ENCODE data around the gene CCDC136. TPM values are rescaled to one million over a fixed set of nuclear protein-coding genes. Genes with fewer than 3 reads are reported as not detected.

Gene CCDC136
- total RNA-seq, 1 donor from 2014 or later, result 44.2 TPM

DNA sequence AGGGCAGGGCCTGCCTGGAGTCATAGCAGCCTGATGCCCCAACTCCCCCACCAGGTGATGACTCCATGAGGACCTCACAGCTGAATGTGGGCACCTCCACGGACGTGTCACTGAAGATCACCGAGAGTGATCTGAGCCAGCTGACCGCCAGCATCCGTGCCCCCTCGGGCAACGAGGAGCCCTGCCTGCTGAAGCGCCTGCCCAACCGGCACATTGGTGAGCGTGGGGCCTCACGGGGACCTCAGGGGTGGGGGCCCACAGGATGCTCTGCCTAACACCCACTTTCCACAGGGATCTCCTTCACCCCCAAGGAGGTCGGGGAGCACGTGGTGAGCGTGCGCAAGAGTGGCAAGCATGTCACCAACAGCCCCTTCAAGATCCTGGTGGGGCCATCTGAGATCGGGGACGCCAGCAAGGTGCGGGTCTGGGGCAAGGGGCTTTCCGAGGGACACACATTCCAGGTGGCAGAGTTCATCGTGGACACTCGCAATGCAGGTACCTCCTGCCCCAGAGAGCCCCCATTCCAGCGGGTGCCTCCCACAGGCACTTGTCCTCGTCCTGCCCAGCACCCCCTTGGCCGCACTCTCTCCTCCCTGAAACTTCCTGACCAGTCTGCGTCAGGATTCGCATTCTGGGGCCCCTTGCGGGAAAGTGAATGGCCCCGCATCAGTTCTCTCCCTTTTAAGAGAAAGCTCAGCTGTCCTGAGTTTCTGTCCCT, 60.9 kb downstream of the CCDC136 start:
- H3K36me3 Mint-ChIP-seq, result no peaks in the 10 kb centered on the region
- no peak overlapping the region for H3K4me3 Mint-ChIP-seq
- H3K4me1 Mint-ChIP-seq (ENCODE audit: unreplicated experiment), result no peaks in the 10 kb centered on the region
- TF ChIP-seq, protein P1, sequence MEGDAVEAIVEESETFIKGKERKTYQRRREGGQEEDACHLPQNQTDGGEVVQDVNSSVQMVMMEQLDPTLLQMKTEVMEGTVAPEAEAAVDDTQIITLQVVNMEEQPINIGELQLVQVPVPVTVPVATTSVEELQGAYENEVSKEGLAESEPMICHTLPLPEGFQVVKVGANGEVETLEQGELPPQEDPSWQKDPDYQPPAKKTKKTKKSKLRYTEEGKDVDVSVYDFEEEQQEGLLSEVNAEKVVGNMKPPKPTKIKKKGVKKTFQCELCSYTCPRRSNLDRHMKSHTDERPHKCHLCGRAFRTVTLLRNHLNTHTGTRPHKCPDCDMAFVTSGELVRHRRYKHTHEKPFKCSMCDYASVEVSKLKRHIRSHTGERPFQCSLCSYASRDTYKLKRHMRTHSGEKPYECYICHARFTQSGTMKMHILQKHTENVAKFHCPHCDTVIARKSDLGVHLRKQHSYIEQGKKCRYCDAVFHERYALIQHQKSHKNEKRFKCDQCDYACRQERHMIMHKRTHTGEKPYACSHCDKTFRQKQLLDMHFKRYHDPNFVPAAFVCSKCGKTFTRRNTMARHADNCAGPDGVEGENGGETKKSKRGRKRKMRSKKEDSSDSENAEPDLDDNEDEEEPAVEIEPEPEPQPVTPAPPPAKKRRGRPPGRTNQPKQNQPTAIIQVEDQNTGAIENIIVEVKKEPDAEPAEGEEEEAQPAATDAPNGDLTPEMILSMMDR (conservative IDR thresholded peaks at IDR 0.05), result no peak
- no peaks in the 10 kb centered on the region for H3K9me3 Mint-ChIP-seq
- no peak for DNase-seq (ENCODE audit: extremely low spot score, unreplicated experiment)
- H3K27me3 Mint-ChIP-seq, result no peaks in the 10 kb centered on the region
- H3K27ac Mint-ChIP-seq, result no peak overlapping the region

DNA sequence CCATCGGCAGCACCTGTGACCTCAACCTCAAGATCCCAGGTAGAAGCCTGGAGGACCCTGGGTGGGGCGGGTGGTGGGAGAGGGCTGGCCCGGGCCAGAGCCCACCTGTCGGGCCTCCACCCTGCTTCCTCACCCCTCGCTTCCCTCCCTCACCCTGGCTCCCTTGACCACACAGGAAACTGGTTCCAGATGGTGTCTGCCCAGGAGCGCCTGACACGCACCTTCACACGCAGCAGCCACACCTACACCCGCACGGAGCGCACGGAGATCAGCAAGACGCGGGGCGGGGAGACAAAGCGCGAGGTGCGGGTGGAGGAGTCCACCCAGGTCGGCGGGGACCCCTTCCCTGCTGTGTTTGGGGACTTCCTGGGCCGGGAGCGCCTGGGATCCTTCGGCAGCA, 62.0 kb downstream of the CCDC136 start:
- TF ChIP-seq, protein P1 (conservative IDR thresholded peaks at IDR 0.05), result no peak
- Mint-ChIP-seq H3K36me3 (no peaks in the 10 kb centered on the region), H3K27me3 (no peaks in the 10 kb centered on the region), H3K4me3 (no peak overlapping the region), H3K27ac (no peak overlapping the region), H3K9me3 (no peaks in the 10 kb centered on the region), H3K4me1 (ENCODE audit: unreplicated experiment) (no peaks in the 10 kb centered on the region)
- DNase-seq (ENCODE audit: extremely low spot score, unreplicated experiment), result no peak

DNA sequence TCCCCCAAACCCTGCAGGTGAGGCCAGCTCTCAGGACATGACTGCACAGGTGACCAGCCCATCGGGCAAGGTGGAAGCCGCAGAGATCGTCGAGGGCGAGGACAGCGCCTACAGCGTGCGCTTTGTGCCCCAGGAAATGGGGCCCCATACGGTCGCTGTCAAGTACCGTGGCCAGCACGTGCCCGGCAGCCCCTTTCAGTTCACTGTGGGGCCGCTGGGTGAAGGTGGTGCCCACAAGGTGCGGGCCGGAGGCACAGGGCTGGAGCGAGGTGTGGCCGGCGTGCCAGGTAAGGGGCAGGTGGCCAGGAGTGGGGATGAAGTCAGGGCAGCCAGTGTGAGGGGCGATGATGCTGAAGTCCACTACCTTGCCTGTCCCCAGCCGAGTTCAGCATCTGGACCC, 62.6 kb downstream of the CCDC136 start:
- Mint-ChIP-seq H3K27ac (no peak overlapping the region), H3K4me3 (no peak overlapping the region), H3K4me1 (ENCODE audit: unreplicated experiment) (no peaks in the 10 kb centered on the region), H3K9me3 (no peaks in the 10 kb centered on the region), H3K36me3 (no peaks in the 10 kb centered on the region), H3K27me3 (no peaks in the 10 kb centered on the region)
- DNase-seq (ENCODE audit: extremely low spot score, unreplicated experiment), result no peak
- TF ChIP-seq, protein P1 (conservative IDR thresholded peaks at IDR 0.05), result no peak

DNA sequence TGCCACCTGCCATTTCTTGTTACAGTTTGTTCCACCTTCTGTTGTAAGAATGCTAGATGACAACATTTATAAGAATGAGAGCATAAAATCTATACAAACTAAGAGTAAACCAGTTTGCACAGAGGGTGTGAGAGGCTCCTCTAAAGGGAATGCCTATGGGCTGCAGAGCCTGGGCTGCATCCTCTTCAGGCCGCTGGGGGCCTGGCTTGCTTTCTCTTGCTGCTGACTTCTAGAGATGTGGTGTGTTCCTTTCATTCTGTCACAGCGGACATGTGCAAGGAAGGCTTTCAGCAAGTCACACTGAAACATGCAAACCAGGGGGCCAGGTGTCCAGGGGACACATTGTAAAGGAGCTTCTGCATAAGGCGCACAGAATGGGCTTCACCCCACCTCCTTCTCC, 63.8 kb downstream of the CCDC136 start:
- H3K36me3 Mint-ChIP-seq, result no peaks in the 10 kb centered on the region
- DNase-seq (ENCODE audit: extremely low spot score, unreplicated experiment), result no peak
- TF ChIP-seq, protein P1 (conservative IDR thresholded peaks at IDR 0.05), result no peak
- peaks cover 2% of the 10 kb centered on the region for H3K4me1 Mint-ChIP-seq (ENCODE audit: unreplicated experiment)
- H3K27ac Mint-ChIP-seq, result no peak overlapping the region
- H3K4me3 Mint-ChIP-seq, result no peak overlapping the region
- no peaks in the 10 kb centered on the region for H3K27me3 Mint-ChIP-seq
- H3K9me3 Mint-ChIP-seq, result no peaks in the 10 kb centered on the region

DNA sequence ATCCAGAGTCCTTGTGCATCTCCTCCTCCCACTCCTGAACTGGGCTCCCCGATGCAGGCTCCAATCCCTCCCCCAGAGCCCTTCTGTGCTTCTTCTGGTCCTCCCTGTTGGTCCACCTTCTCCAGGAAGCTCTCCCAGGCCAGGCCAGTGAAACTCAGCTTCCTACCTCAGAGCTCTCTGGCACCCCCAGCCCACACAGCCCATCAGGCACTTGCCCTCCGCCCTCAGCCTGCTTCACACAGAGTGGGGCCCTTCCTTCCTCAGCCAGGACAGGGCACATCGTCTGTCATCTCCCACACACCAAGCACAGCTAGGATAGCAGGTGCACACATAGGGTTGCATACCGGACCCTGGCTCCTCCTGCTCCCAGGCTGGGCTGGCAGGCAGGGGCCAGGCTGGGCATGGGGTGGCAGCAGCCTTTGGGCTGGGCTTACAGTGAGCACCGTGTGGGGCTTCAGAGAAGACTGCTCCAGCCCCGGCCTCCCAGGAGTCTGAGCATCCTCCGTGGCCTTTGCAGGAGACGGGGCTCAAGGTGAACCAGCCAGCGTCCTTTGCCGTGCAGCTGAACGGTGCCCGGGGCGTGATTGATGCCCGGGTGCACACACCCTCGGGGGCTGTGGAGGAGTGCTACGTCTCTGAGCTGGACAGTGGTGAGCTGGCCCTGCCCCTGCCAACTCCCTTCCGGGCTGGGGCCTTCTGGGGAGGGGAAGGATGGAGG, 64.4 kb downstream of the CCDC136 start:
- Mint-ChIP-seq H3K9me3 (no peaks in the 10 kb centered on the region), H3K4me3 (no peak overlapping the region), H3K27me3 (no peaks in the 10 kb centered on the region), H3K36me3 (no peaks in the 10 kb centered on the region), H3K4me1 (ENCODE audit: unreplicated experiment) (peaks cover 8% of the 10 kb centered on the region), H3K27ac (no peak overlapping the region)
- TF ChIP-seq, protein P1 (conservative IDR thresholded peaks at IDR 0.05), result no peak
- no peak for DNase-seq (ENCODE audit: extremely low spot score, unreplicated experiment)

Data from type B pancreatic cell (in vitro differentiated cells).